K562 (cell line): Measurements from ENCODE around the gene CT45A1. TPM values are rescaled to one million over a fixed set of nuclear protein-coding genes. Genes with fewer than 3 reads are reported as not detected.
A peak's percentile ranks its signal among the peaks of the same experiment; 100 is the strongest.

ENCODE experiments used
- ATF1 ChIP-seq, 2 experiments: fragments of 450-650 bp in 1 of 2; IDR thresholded peaks; 2 replicates each; pipeline ENCODE4 v1.6.1; 2016; ENCODE audit warnings: missing compliant biosample characterization in 1 of 2, missing genetic modification characterization in 1 of 2
- CEBPG ChIP-seq, 3 experiments: fragments of 200-800 bp in 1 of 3; sonication (Bioruptor generic) in 1 of 3; sonication (generic) in 1 of 3; formaldehyde crosslinking in 1 of 3; IDR thresholded peaks in 2 of 3; conservative IDR thresholded peaks in 1 of 3; 2 replicates each; pipeline versions ENCODE4 v1.6.1 to v1.8.0; 2016 to 2022; ENCODE audit warnings: missing compliant biosample characterization in 2 of 3, missing genetic modification characterization in 2 of 3, mild to moderate bottlenecking in 1 of 3, missing genetic modification reagents in 1 of 3
- CXXC5 ChIP-seq: fragments of 250-450 bp; sonication (Bioruptor Pico); IDR thresholded peaks from 2 replicates; pipeline ENCODE4 v1.8.0; 2022; ENCODE audit warnings: inconsistent platforms, mild to moderate bottlenecking, moderate library complexity
- ELF1 ChIP-seq: fragments of 200-800 bp; sonication (Bioruptor generic); IDR thresholded peaks from 2 replicates; pipeline ENCODE4 v1.6.1; 2016; ENCODE audit warnings: missing genetic modification characterization, missing compliant biosample characterization
- FOSL1 ChIP-seq: fragments of 200-800 bp; sonication (Bioruptor generic); conservative IDR thresholded peaks from 2 replicates; pipeline ENCODE4 v1.6.1; 2016; ENCODE audit warnings: missing genetic modification characterization, missing compliant biosample characterization
- KLF16 ChIP-seq: IDR thresholded peaks from 2 replicates; pipeline ENCODE4 v1.6.1; 2016; ENCODE audit warnings: antibody characterized with exemption
- NEUROD1 ChIP-seq: fragments of 150-350 bp; IDR thresholded peaks from 2 replicates; pipeline ENCODE4 v1.6.1; 2014; ENCODE audit warnings: borderline replicate concordance, low read length, low read depth; ENCODE audit not compliant: partially characterized antibody
- NRF1 ChIP-seq, 2 experiments: fragments of 450-650 bp; IDR thresholded peaks in 1 of 2; conservative IDR thresholded peaks in 1 of 2; 2 replicates each; pipeline ENCODE4 v1.6.1; 2014; ENCODE audit warnings: mild to moderate bottlenecking in 2 of 2
- POLR2G ChIP-seq: fragments of 200-400 bp; formaldehyde crosslinking; IDR thresholded peaks from 2 replicates; pipeline ENCODE4 v1.6.1; 2017; ENCODE audit warnings: low read depth, mild to moderate bottlenecking, antibody characterized with exemption, low read length, moderate library complexity
- POLR3A ChIP-seq: IDR thresholded peaks from 2 replicates; pipeline ENCODE4 v1.6.1; 2011; ENCODE audit warnings: borderline replicate concordance, mild to moderate bottlenecking, moderate library complexity; ENCODE audit not compliant: insufficient read length, insufficient read depth; ENCODE audit errors: extremely low read depth
- PREB ChIP-seq: sonication (generic); formaldehyde crosslinking; IDR thresholded peaks from 2 replicates; pipeline ENCODE4 v1.8.1; 2023; ENCODE audit warnings: mild to moderate bottlenecking, missing genetic modification reagents
- TAF1 ChIP-seq: IDR thresholded peaks from 2 replicates; pipeline ENCODE4 v1.6.1; 2011; ENCODE audit warnings: mild to moderate bottlenecking, low read length, moderate library complexity; ENCODE audit not compliant: insufficient read depth, control insufficient read depth, severe bottlenecking; ENCODE audit errors: extremely low read depth
- THRA ChIP-seq: fragments of 450-650 bp; IDR thresholded peaks from 2 replicates; pipeline ENCODE4 v1.6.1; 2017; ENCODE audit warnings: mild to moderate bottlenecking, moderate library complexity
- ZFX ChIP-seq: sonication (generic); formaldehyde crosslinking; IDR thresholded peaks from 2 replicates; pipeline ENCODE4 v1.8.0; 2022; ENCODE audit warnings: mild to moderate bottlenecking, missing genetic modification reagents, moderate library complexity
- polyA plus RNA-seq, 8 experiments: library from polyadenylated mRNA; depleted of rRNA in 4 of 8; stranded (reverse) in 5 of 8; unstranded in 3 of 8; fragments of >200 nt; fragmentation: Nextera tagmentation in 2 of 8; fragmentation: Illumina TruSeq in 1 of 8; extraction: Ambion mirVana in 2 of 8; extraction: Trizol in 1 of 8; gene quantifications; 2 replicates each; pipeline versions ENCODE4 v1.2.1 to v1.2.3, GENCODE V29; 2011 to 2014; ENCODE audit warnings: inconsistent platforms in 1 of 8, missing spikeins in 1 of 8
- total RNA-seq, 7 experiments: library from RNA; depleted of rRNA in 6 of 7; stranded (reverse); fragments of >200 nt in 6 of 7; fragmentation: Illumina TruSeq in 2 of 7; extraction: Trizol in 2 of 7; gene quantifications; 2 replicates each; pipeline versions ENCODE4 v1.2.1 to v1.2.3, GENCODE V29; 2011 to 2021; ENCODE audit warnings: low replicate concordance in 1 of 7
- TF ChIP-seq, protein P1 (sequence below): IDR thresholded peaks from 2 replicates; pipeline ENCODE4 v1.6.1; 2011; ENCODE audit warnings: borderline replicate concordance, low read depth, mild to moderate bottlenecking, moderate library complexity, low read length; ENCODE audit not compliant: insufficient read depth, poor library complexity, severe bottlenecking
- TF ChIP-seq, protein P2 (sequence below): fragments of 450-650 bp; conservative IDR thresholded peaks from 2 replicates; pipeline ENCODE4 v1.6.1; 2016; ENCODE audit warnings: missing genetic modification characterization, low read depth, mild to moderate bottlenecking, control low read depth, missing compliant biosample characterization
- TF ChIP-seq, protein P3 (sequence below), 3 experiments: IDR thresholded peaks in 2 of 3; conservative IDR thresholded peaks in 1 of 3; 2 replicates each; pipeline ENCODE4 v1.5.1; 2011 to 2012; ENCODE audit warnings: low read length in 3 of 3, mild to moderate bottlenecking in 3 of 3, control low read depth in 2 of 3, improper control_type of control experiment in 1 of 3, inconsistent platforms in 1 of 3, low read depth in 1 of 3, mixed read lengths in 1 of 3, moderate library complexity in 1 of 3; ENCODE audit not compliant: insufficient read depth in 2 of 3

Gene CT45A1
- total and polyA plus RNA-seq, 9 of the 15 experiments (the other 6 are each of a cell fraction or from before 2014, with no cell fraction given) = 0.66 to 5.7 (median 2.5) TPM

DNA sequence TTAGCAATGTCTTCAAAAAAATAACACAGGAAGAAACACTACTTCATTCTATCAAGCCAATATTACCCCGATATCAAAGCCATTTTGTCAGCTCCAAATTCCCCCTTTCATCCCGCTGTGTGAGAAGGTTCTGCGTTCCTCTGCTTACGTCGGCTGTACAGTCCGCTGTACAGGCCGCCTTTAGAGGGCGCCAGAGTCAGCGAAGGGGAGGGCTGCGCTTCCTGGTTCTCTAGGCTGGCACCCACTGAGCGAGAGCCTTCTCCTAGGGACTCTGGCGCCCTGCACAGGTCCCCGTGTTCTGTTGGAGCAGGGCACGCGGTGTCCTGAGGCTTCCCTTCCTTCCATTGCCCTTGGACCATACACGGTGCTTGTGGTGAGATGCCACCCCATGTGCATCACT, 25.3 kb upstream of the CT45A1 start (continued):
- TF ChIP-seq CXXC5 (CRISPR knock-in tag) (peak; percentile 27; the same call in 1 of the 2 replicates), ELF1 (tag) (peak; percentile 72), ZFX (CRISPR knock-in tag) (no peak), POLR2G (no peak), PREB (CRISPR knock-in tag) (no peak), NEUROD1 (no peak), ATF1 (CRISPR knock-in tag; IDR thresholded peaks at IDR 0.05) (no peak), ATF1 (tag; IDR thresholded peaks at IDR 0.05) (peak; percentile 40; the same call in 1 of the 2 replicates), CEBPG (CRISPR knock-in tag; IDR thresholded peaks at IDR 0.05) (no peak), CEBPG (tag; conservative IDR thresholded peaks at IDR 0.05 in 1 of 2, IDR thresholded peaks at IDR 0.05 in 1 of 2) (no peak), TAF1 (no peak), NRF1 (conservative IDR thresholded peaks at IDR 0.05 in 1 of 2, IDR thresholded peaks at IDR 0.05 in 1 of 2) (no peak), THRA (no peak), KLF16 (peak; percentile 38; the same call in 1 of the 2 replicates), FOSL1 (no peak), POLR3A (no peak)
- TF ChIP-seq, protein P1, sequence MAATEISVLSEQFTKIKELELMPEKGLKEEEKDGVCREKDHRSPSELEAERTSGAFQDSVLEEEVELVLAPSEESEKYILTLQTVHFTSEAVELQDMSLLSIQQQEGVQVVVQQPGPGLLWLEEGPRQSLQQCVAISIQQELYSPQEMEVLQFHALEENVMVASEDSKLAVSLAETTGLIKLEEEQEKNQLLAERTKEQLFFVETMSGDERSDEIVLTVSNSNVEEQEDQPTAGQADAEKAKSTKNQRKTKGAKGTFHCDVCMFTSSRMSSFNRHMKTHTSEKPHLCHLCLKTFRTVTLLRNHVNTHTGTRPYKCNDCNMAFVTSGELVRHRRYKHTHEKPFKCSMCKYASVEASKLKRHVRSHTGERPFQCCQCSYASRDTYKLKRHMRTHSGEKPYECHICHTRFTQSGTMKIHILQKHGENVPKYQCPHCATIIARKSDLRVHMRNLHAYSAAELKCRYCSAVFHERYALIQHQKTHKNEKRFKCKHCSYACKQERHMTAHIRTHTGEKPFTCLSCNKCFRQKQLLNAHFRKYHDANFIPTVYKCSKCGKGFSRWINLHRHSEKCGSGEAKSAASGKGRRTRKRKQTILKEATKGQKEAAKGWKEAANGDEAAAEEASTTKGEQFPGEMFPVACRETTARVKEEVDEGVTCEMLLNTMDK = peak; percentile 65
- TF ChIP-seq, protein P2, sequence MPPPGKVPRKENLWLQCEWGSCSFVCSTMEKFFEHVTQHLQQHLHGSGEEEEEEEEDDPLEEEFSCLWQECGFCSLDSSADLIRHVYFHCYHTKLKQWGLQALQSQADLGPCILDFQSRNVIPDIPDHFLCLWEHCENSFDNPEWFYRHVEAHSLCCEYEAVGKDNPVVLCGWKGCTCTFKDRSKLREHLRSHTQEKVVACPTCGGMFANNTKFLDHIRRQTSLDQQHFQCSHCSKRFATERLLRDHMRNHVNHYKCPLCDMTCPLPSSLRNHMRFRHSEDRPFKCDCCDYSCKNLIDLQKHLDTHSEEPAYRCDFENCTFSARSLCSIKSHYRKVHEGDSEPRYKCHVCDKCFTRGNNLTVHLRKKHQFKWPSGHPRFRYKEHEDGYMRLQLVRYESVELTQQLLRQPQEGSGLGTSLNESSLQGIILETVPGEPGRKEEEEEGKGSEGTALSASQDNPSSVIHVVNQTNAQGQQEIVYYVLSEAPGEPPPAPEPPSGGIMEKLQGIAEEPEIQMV = peak; percentile 73
- TF ChIP-seq, protein P3, sequence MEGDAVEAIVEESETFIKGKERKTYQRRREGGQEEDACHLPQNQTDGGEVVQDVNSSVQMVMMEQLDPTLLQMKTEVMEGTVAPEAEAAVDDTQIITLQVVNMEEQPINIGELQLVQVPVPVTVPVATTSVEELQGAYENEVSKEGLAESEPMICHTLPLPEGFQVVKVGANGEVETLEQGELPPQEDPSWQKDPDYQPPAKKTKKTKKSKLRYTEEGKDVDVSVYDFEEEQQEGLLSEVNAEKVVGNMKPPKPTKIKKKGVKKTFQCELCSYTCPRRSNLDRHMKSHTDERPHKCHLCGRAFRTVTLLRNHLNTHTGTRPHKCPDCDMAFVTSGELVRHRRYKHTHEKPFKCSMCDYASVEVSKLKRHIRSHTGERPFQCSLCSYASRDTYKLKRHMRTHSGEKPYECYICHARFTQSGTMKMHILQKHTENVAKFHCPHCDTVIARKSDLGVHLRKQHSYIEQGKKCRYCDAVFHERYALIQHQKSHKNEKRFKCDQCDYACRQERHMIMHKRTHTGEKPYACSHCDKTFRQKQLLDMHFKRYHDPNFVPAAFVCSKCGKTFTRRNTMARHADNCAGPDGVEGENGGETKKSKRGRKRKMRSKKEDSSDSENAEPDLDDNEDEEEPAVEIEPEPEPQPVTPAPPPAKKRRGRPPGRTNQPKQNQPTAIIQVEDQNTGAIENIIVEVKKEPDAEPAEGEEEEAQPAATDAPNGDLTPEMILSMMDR (IDR thresholded peaks at IDR 0.05 in 2 of 3, conservative IDR thresholded peaks at IDR 0.05 in 1 of 3; ENCODE audit: insufficient read depth in 2 of 3, low read depth in 1 of 3, low read length in 3 of 3) = peak; percentile 65 to 73 (median 73)
